GM18909 (cell line): ENCODE data around the gene FAM151B.

Experiments used
- ATAC-seq: cut with Tn5 transposase; IDR thresholded peaks from one replicate; pipeline ENCODE4 v1.9.1; 2021; ENCODE audit warnings: mild to moderate bottlenecking; ENCODE audit not compliant: unreplicated experiment, poor library complexity

The FAM151B gene

GRCh38 chr5:80495891-80496290 lies 8.0 kb downstream of the FAM151B start:
- ATAC-seq: no peak

DNA sequence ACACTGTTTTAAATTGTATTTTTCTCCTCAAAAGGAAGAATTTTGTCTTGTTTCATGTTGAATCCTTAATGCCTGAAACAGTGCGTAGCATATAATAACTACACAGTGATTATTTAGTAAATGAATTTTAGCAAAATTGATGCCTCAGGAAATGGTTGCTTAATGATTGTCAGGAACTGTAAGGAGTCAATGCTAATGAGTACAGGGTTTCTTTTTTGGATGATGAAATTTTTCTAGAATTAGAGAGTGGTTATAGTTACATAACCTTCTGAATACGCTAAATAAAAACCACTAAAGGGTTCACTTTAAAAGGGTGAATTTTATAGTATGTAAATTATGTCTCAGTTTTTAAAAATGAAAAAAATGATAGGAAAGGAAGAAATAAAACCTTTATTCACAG lies 14.9 kb downstream of the FAM151B start:
- no peak for ATAC-seq

DNA sequence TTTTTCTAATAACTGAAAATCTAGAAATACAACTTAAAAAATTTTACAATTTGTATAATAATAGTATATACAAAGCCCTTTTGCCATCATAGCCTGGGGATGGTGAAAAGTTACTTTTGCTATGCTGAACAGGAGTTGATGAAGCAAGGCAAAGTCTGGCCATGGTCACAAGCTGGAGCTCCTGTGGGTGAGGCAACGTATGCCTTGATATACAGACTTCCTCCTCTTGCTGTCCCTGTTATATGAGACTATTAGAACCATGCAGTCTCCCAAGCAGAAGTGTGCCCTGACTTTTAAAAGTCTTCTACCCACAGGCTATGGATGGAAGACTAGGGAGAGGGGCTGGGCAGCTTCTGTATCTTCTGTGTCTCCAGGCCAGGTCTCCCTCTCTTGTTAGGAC lies 15.7 kb downstream of the FAM151B start:
- no peak for ATAC-seq

- ATAC-seq: no peak
Measured at GRCh38 chr5:80504833-80505232, 16.9 kb downstream of the FAM151B start.

DNA sequence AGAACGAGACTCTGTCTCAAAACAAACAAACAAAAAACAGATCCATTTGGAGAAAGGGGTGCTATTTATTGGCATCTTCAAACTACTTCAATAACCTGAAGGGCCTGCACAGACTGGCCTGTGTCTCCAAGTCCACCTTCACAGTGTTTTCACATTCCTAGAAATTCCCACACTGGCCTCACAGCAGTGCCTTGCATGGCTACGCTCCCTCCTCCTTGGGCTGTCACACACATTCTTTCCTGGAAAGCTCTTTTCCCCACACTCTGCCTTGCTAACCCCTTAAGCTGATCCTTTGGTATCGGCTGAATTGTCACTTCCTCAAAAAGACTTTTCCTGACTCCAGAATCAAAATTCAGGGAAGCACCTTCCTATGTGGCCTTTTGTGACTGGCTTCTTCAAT lies 19.8 kb downstream of the FAM151B start:
- no peak for ATAC-seq

DNA sequence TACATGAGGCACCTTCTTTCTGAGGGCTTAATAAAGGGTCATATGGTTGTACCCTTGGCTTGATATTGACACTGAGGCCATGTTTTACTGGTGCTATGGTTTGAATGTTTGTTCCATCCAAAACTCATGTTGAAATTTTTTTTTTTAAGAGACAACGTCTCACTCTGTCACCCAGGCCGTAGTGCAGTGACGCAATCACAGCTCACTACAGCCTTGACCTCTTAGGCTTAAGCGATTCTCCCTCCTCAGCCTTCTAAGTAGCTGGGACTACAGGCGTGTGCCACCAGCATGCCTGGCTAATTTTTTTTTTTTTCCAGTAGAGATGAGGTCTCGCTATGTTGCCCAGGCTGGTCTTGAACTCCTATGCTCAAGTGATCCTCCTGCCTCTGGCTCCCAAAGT lies 20.9 kb downstream of the FAM151B start:
- ATAC-seq: no peak

GRCh38 chr5:80509362-80509761 lies 21.5 kb downstream of the FAM151B start:
- ATAC-seq: no peak

DNA sequence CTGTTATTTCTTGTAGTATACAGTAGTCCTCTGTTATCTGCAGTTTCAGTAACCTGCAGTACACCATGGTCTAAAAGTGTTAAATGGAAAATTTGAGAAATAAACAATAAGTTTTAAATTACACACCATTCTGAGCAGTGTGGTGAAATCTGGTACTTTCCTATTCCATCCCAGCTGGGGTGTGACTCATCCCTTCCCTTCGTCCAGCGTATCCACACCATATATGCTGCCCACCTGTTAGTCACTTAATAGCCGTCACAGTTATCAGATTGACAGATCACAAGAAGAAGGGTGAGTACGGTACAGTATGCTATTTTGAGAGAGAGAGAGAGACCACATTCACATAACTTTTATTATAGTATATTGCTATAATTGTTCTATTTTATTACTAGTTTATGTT lies 28.9 kb downstream of the FAM151B start:
- no peak for ATAC-seq

DNA sequence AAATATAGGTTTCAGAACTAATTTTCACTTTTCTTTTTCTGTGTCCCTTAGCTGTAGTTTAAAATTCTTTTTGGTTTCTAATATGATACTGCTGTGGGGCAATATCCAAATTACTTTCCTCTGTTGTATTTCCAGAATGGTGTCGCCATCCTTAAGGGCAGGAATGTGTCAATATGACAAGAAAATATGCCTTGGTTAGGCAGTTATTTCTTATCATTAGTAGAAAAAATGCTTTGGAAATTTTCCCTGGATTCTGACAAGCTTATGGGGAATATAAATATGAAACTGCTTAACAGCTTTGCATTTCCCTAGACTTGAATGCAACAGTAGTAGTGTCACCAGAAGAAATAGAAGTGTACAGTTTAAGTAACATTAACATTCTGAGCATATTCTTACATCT lies 52.8 kb downstream of the FAM151B start:
- ATAC-seq: no peak

- ATAC-seq: no peak
Measured at GRCh38 chr5:80541392-80541791, 53.5 kb downstream of the FAM151B start.

GRCh38 chr5:80554646-80555045 lies 66.7 kb downstream of the FAM151B start:
- ATAC-seq: no peak

DNA sequence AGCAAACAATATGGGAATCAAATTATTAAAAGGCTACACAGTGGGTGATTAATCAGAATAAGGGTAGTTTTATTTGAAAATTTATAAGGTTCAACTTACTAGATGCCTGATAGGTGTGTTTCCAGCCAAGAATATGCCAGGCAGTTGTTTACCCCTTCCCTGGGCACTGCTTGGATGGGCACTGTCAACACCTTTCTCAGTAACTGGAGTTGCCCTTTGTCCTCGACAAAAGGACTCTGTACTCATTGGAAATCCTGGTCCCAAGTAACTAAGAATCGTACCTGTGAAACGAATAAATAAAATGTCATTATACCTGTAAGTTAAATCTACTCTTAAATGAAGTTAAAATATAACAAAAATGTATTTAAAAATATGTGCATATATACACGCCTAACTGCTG lies 67.2 kb downstream of the FAM151B start:
- no peak for ATAC-seq

- ATAC-seq: no peak
Measured at GRCh38 chr5:80559244-80559643, 71.3 kb downstream of the FAM151B start.

DNA sequence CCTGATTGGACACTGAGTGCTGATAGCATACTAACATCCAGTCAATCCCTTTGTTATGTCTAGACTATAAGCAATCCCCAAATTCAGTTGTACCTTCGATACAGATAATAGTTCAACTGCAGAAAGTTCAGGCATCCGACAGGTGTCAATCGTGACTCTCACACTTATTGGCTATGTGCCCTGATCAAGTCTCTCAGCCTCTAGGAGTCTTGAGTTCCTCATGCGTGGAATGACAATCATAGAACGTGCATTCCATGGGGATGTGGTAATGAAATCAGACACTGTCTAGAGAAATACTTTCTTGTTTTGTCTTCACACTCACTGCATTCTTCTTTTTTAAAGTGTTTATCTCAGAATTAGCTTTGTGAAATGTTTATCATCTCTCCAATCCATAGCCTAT lies 77.4 kb downstream of the FAM151B start:
- ATAC-seq: no peak

DNA sequence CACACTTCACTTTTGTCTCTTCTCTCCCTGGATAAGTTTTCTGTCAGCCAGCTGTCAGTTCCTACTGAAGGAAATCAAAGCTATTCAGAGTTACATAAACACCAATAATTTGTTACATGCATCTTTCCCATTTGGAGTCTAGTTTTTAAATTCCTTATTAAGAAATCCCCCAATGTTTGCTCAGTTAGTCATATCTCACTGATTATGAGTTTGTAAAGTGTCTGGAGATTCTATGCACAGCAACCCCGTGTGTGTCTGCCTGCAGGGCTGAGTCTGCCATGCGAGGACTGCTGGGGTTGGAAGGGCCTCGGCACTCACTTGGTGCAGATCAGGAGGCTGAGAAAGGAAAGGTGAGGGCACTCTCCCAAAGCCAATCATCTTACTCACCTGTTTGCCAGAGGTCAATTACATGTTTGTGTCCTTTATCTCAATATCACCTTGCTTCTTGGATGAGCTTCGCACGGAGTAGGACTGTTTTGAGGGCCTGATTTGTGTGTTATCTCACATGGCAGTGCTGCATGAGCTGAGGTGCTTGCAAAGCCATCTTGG lies 78.9 kb downstream of the FAM151B start:
- no peak for ATAC-seq

GRCh38 chr5:80568251-80568650 lies 80.4 kb downstream of the FAM151B start:
- ATAC-seq: no peak

GRCh38 chr5:80569086-80569960 lies 81.4 kb downstream of the FAM151B start:
- no peak for ATAC-seq

GRCh38 chr5:80569961-80570786 lies 82.3 kb downstream of the FAM151B start, which contains the start of gene ANKRD34B:
TSS of gene ANKRD34B (minus strand) at chr5:80570280. CDS start at chr5:80560019, 10,261 bp downstream.
- peak; percentile 40 for ATAC-seq

DNA sequence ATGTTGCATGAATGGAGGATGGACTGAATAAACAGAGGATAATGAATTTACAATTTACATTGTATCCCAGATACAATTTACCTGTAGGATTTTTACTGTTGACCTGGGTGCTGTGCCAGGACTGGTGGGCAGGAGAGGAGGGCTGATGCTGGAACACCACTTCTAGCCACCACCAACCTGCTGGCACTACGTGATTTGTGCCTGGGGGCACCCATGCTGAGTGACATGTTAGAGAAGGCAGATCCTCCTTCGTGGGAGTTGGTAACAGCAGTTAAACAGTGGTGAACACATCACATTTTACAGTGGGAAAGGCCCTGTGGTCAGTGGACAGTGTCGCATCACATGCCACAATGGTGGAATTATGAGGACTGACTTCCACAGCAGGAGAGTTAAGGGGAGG lies 85.2 kb downstream of the FAM151B start:
- no peak for ATAC-seq

DNA sequence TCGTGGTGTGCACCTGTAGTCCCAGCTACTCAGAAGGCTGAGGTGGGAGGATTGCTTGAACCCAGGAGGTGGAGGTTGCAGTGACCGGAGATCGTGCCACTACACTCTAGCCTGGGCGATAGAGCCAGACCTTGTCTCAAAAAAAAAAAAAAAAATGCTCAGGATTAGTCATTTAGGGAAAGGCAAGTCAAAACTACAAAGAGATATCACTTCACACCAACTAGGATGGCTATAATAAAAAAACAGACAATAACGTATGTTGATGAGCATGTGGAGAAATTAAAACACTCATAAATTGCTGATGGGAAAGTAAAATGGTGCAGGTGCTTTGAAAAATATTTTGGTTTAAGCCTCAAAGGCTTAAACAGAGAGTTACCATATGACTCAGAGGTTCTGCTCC lies 88.5 kb downstream of the FAM151B start:
- no peak for ATAC-seq

DNA sequence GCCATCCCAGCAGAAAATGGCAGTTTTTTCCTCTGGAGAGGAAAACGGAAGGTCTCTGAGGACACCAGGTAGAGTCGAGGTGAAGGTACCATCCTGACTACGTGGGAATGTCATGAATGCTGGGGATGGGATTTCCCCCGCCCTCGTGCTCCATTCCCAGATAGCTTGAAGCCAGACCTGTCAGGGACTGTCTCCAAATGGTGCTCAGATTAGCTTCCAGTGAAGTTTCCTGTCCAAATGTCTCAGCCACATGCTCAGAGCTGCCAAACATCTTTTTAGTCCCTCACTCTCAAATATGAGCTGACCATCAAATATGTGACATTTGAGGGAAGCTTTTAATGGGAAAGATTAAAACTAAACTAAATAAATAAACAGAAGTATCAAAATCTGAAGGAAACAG lies 89.8 kb downstream of the FAM151B start:
- no peak for ATAC-seq
